Activated CD8-positive, alpha-beta memory T cell treated with anti-CD3 and anti-CD28 coated beads, Interleukin-2, amount 50 U/mL, for 24 hours (primary cell): ENCODE data around the gene CEP131.

Experiments
- DNase-seq: peaks from one replicate; pipeline ENCODE4 v3.0.0-alpha.2; 2020; ENCODE audit errors: extremely low read depth

Gene CEP131

DNA sequence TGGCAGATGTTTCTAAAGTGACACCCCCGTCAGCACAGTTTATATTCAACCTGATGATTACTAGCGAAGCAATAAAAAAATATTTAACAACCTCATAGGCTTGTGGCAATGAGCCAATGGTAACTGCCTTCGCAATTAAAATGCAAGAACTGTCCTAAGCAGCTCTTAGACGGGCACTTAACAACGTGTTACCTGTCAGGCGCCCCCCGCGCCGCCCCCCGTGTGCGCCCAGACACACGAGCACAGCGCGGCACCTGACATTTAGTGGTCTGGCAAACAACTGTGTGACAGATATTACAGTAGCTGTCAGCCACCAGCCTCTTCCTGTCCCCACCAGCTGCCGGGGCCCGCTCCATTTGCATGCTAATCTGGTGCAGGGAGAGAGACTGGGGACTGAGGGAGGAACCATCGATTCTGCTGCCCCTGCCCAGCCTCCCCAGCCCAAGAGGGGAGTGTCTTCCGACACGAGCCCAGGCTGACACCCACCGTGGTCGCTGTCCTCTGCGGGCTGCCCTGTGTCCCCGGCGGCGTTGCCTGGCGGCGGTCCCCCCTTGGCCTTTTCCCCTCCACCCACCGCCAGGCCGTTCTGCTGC is 29.0 kb upstream of the CEP131 start:
- DNase-seq, result no peak

DNA sequence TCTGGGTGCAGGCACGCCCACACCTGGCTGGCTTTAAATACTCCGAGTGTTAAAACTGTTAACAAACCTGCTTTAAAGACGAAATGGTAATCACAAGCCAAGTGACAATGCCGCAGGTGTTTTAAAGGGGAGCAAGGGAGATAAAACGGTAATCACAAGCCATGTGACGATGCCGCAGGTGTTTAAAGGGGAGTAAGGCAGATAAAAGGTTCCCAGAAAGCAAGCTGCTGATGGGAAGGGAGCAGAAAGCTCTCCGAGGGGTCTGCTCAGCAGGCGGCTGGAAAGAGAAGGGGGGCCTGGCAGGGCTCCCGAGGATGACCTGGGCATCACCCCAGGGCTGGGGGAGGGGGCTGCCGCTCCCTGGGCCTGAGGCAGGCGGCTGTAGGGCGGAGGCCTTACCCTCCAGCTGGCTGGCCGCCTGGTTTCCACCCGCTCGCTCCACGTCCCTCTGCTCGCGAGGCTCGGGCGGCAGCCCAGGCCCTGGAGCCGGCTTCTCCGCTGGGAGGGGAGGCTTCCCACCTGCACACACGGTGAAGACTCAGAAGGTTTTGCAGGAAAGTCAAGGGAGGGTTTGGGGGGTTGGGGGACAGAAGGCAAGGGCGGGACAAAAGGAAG is 28.4 kb upstream of the CEP131 start:
- DNase-seq, result no peak

DNA sequence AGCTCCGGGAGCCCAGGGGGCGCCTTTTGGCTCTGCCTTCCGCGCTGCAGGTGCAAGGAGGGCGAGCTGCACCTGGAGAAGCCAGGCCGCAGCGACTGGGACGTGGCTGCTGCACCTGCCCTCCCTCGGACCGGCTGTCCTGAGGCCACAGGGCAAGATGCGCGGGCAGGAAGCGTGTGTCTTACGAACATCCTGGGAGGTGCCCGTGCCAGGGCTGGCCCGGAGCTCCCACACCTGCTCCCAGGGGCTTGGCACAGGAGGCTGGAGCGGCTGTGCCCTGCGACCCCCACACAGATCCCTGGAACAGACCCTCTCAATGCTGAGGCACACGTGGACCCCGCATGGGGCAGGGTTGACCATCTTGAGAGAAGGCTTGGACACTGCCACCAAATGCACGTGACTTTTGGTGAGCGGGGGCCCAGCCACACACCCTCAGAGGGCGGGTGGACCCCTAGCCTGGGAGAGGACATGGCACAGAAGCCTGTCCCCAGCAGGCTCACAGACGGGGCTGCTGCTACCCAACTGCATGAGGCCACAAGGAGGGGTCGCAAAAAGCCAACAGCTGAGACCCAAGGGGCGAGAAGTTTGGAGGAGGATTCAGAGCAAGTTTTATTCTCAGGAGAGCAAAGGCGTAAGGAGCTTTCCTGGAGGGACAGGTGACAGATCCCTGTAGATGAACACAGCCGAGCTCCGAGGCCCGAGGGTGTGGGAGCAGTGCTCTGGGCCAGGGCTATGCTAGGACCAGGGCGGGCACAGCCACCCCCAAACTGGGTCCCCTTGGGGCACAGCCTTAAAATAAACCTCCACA is 27.7 kb upstream of the CEP131 start:
- DNase-seq, result no peak

DNA sequence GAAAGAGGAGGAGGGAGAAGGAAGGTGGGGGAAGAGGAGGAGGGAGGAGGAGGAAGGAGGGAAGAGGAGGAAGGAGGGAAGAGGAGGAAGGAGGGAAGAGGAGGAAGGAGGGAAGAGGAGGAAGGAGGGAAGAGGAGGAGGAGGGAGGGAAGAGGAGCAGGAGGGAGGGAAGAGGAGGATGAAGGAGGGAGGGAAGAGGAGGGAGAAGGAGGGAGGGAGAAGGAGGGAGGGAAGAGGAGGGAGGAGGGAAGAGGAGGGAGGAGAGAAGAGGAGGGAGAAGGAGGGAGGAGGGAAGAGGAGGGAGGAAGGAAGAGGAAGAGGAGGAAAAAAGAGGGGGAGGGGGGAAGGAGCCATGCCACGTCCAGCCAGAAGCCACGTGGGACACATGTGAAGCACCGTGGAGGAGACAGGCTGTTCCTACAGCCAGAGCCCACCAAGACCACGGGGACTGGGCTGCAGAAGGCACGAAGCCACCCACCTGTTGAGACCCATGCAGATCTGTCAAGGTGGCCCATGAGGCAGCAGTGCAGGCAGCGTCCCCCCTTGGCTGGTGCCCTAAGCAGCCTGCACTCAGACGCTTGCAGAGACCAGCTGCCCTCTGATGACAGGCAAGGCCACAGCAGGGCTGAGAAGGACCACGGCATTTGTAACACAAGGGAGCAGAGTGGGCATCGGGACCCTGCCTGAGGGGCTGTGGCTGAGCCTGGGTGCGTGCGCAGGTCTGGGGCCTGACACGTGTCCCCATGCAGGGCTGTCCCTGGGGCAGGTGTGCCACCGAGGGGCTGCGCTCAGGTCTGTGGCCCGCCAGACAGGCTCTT is 26.7 kb upstream of the CEP131 start:
- DNase-seq, result no peak

DNA sequence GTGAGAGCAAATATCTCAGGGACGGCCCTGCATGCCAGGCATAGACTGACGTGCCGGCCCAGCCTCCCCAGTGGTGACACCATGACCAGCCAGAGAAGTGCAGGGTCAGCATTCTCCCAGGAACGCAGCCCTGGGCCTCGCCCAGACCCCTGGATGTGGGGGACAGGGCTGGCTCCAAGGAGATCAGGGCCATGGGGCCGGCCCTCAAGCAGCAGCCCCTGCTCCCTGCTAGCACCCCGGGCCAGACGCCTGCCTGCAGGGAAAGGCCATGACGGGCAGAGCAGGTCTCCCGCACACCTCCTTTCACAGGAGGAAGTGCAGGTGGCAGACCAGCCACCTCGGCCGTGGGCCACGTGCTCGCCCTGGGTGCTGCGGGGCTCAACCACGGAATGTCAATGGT is 25.9 kb upstream of the CEP131 start:
- no peak for DNase-seq

DNA sequence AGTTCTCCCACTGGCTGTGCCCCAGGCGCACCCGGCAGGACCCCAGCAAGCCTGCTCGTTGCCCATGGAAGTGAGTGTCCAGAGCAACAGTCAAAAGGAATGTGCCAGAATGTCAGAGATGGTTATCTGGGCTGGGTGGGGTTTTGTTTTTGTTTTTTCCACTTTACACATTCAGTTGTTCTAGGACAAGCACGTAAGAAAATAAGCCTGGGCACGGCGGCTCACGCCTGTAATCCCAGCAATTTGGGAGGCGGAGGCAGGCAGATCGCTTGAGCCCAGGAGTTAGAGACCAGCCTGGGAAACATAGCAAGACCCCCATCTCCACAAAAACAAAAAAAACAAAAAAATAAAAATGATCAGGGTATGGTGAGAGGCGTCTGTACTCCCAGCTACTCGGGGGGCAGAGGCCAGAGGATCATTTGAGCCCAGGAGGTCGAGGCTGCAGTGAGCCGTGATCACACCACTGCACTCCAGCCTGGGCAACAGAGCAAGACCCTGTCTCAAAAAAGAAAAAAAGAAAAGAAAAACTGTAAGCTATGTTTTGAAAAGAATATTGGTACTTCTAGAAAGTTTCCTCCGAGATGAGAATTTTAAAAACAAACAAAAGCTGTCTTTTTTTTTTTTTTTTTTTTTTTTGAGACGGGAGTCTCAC is 24.7 kb upstream of the CEP131 start:
- DNase-seq, result no peak

DNA sequence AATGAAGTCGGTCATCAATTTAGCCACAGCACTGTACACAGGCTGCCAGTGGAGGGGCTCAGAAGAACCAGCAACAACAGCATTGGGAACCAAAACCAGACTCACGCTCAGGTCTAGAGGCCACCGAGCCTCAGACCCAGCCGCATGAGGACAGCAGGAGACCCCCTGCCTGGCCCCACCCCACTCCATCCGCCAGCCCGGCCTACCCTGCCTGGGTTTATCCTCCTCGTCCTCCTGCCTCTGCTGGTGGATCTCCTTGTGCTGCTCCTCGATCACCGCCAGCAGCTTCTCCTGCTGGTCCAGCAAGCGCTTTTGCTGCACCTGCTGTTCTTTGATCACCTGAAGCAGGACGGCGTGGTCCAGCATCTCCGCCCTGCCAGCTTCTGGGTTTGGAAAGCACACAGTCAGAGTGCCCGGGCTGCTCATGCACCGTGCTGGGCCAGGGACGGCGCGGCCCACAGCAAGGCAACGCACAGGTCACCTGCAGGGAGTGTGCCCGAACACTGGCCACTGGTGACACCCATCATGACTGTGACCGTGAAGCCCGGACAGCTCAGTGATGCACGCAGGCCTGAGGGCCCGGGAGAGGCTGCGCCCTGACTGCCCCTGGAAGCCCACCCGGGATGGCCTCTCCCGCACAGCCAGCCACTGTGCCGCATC is 24.0 kb upstream of the CEP131 start:
- DNase-seq, result no peak

DNA sequence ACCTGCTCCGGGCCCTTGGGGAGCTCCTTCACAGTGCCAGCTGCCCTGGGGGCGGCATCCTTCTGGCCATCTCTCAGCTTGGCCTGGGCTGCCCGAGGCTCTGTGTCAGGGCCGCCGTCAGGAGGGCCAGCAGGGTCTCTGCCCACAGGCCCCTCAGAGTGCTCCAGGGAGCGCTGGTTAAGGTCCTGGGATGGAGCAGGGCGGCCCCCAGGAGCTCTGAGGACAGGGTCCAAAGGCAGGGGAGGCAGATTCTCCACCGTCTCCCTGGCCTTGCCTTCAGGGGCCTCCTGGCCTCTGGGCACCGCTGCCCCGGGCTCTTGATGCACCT is 23.5 kb upstream of the CEP131 start:
- DNase-seq, result no peak

DNA sequence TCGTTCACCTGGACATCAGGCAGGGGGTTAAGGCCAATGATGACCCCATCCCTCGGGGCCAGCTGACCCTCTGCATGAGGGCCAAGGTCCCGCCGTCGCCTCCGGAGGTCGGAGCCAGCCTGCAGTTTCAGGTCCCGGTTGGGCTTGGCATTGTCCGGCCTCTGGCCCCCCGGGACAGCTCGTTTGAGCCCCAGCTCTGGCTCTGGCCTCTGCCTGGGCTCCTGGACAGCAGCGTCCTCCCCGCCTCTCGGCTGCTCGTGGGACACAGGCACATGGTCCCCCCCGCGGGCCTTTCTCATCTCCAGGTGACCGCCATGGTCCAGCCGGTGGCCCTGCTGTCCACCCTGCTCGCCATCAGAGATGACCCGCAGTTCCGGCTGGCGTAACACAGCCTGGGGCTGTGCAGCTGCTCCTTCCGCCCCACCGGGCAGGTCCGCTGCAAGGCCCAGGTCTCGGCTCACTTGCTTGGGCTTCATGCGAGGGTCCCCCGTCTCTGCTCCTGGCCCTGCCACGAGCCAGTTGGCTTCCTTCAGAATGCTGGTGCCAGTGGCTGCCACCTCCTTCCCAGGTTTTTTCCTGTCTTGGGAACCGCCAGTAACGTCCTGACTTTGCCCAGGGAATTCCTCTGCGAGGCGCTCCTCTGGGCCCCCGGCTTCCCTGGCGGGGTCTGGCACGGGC is 23.0 kb upstream of the CEP131 start:
- DNase-seq, result no peak

DNA sequence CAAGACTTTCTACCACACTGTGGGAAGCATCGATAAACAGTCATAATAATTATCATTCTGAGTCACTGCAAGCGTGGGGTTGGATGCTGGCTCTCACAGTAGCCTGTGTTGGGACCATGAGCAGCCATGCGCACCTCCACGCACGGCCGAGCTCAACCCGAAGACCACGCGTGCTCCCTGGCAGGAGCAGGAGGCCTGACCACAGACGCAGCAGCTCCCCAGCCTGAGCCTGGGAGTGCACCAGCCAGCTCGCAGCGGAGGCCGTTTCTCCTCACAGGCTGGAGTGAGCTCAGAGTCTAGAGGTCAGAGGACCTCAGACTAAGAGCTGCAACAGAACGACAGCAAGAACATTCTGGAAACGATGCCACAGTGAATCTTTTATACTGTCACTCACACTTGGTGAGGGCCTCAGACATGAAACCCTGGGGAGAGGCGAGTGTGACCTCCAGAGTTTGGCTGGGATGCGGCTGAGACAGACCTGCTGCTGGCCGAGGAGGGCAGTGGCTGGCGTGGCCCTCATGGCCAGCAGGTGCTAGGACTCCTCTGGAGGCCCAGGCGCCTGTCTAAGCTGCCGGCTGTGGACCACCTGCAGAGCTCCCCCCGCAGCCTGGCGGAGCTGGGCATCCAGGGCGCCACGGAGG is 22.4 kb upstream of the CEP131 start:
- DNase-seq, result no peak

DNA sequence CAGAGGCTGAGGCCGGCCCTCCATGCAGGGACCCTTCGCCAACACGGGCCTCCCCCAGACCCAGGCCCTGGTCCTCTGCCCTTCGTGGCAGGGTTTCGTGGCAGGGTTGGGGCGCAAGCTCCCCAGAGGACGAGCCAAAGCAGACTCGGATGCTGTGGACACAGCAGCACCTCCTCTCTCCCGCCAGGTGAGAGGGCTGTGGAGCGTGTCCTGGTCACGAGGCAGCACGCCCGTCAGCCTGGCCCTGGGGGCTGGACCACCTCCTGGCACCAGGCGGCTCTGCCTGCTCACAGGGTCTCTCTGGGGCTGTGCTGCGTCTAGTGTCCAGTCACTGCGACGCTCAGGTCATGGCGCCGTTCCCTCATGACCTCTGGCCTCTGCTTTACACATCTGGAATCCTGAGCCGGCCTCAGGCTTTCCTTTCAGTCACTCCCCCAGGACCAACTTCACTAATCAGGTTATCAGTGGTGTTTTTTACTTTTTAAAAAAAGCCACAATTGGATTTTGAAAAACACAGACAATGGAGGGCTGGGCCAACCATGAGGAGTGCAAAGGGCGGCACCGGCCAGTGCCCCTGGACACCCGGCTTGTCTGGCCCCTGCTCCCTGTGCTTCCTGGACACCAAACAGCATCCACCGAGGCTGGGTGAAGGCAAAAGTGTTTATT is 21.7 kb upstream of the CEP131 start:
- DNase-seq, result no peak

DNA sequence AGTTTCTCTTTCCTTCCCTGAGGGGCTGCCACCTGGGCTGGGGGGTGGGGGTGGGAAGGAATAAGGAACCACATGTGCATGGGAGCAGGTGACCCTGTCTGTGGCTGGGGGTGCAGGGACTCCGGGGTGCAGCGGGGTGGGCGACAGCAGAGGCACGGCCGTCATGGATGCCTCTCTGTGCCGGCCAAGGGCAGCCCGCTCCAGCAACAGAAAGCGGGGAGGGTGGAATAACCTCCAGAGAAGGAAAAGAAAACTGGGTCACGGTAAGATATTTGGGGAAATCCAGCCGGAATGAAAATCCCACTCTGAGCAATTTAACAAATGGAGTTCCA is 20.5 kb upstream of the CEP131 start:
- no peak for DNase-seq

DNA sequence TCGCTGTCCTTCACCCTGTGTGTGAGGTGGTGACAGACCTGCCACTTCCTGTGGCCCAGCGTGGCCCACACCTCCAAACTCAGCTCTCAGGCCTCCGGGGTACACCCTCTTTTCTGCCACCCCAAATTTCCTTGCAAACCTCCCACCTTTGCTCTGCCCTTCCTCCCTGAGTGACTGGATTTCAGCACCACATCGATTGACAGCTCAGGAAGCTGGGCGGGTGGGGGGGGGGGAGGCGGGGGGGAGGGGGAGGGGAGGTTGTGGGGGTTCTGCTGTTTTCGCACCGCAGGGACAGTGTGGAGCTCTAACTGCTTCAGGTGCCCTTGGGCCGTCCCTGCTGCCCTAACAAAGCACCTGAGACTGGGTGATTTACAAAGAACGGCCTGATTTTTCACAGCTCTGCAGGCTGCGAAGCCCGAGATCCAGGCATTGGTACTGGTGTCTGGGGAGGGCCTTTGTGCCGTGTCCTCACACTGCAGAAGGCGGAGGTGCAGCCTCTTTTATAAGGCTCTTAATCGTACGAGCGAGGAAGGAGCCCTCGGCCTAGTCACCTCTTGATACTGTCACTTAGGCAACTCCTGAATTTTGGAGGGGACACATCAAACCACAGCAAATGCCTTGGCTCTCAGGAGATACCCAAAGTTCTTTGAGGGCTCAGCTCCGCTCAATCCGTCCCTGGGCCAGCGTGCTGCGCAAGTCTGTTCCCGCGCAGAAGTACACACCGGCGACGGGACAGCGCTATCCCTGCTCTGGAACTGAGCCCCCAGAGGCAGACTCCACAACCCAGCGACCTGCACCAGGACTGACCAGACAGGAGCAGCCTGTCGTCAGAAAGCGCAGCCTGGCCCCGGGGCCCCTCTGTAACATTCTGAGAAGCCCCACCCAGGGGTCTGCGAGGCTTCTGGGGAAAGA is 19.9 kb upstream of the CEP131 start:
- DNase-seq, result no peak

DNA sequence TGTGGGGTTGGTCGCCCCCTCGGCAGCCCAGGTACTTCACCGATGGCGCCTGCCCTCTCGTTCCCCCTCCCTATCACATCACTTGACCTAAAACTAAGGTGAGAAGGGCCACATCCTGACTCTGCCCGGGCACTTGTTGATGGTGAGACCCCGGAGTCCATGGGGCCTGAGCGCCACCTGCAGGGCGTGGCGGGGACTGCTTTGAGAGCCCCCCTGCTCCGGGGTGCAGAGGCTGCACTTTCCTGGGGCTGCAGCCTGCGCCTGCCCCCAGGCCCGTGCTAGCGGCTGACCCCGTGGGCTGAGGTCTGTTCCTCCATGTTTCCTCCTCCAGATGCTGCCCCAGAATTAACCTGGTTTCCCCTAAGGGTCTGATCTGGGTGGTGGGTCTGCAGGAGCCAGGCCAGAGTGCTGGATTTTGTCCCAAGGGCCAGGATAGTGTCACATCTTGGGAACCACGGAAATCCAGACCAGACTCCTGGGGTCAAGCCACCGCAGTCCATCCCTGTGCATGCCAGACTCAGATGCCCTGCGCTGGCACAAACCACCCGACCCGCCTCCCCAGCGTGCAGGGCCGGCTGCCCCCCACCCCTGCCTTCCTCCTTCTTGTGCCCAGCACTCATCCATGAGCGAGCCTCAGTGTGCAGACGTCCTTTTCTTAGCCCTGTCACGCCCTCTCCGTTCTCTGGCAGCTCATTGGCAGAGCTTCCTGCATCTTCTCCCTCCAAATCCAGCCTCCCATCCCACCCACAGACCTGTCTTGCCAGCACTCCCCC is 19.1 kb upstream of the CEP131 start:
- DNase-seq, result no peak

DNA sequence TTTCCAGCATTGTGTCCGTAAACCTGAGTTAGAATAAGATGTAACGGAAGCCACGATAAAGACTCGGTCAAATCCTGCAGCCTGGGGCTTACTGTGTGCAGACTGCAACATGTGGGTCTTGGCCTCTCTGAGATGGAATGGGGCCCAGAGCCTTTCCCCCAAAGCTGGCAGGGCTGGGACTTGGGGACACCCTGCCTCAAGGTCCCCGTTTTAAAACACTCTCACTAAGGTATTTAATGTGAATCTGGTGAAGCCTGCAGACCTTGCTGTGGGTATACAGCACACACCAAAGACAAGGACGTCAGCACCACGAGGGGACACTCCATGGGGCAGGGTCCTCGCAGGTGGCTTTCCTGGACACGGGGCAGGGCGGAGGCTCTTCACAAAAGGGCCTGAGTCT is 18.4 kb upstream of the CEP131 start:
- DNase-seq, result no peak

DNA sequence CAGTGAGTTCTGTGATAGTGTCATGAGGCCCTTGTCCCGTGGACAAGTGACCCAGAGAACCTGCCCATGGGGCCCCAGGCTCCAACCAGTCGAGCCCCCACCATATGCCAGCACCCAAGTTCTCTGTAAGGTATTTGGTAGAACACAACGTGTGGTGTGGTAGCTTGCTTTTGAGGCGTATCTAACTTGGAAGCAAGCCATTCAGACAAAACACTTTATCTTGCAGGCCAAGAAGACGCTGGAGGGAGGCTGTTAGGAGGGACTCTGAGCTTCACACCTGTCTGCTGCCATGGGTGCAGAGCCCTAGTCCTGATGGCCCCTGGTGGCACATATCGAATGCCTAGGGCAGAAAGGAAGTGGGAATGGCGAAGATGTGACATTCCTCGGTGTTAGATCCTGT is 18.0 kb upstream of the CEP131 start:
- no peak for DNase-seq

DNA sequence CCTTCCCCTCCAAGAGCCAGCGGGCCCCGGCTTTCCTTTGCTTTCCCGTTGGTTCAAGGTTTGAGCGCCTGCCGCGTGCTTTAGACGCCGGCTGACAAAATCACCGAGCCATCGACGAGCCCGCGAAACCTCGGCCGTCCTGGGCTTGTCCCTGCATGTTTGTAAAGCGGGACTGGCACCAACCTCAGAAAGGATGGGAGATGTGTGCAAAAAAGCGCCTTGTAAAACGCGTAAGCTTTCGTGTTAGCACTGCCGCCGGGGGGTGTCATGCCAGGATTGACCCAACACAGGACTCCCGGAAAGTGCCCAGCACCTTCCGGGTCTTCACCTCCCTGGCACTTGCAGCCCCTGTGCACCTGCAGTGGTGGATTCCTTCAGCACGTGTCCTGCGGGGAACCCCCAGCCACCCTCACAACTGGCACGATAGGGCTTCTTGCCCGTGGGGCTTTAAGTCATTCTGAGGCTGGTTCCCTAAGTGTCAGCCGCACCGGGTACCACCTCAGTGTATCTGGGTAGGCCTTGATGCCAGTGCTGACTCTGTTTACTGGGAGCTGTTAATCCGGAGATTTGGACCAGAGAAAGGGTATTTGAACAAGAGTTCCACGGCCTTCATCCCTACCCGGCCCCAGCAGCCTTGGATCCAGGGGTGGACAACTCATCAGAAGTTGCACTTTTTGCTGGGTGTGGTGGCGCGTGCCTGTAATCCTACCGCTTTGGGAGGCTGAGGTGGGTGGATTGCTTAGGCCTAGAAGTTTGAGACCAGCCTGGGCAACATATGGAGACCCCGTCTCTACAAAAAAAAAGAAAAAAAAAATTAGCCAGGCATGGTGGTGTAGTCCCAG is 17.2 kb upstream of the CEP131 start:
- no peak for DNase-seq
